ENCODE results near the gene HOXA6.

Gene HOXA6

GRCh38 chr7:27160546-27161213 is 13.1 kb upstream of the HOXA6 start:
- DNase-seq: peak; percentile 58

DNA sequence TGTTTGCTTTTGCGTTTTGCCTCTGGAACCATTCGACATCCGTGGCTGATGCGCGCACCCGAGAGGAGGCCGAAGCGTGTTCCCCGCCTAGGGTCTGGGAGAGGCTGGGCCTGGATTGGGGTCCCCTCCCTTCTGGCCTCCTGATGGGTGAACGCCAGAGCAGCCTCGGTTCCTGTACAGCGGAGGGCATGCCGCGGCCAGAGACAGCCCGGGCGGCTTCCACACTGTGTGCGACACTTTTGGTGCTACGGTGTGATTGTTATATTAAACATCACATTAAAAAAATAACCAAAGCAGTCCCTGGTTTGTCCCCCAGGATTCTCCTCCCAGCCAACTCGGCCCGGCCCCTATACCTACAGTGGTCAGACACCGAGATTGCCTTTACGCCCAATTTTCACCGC is 12.6 kb upstream of the HOXA6 start:
- no peak for DNase-seq

DNA sequence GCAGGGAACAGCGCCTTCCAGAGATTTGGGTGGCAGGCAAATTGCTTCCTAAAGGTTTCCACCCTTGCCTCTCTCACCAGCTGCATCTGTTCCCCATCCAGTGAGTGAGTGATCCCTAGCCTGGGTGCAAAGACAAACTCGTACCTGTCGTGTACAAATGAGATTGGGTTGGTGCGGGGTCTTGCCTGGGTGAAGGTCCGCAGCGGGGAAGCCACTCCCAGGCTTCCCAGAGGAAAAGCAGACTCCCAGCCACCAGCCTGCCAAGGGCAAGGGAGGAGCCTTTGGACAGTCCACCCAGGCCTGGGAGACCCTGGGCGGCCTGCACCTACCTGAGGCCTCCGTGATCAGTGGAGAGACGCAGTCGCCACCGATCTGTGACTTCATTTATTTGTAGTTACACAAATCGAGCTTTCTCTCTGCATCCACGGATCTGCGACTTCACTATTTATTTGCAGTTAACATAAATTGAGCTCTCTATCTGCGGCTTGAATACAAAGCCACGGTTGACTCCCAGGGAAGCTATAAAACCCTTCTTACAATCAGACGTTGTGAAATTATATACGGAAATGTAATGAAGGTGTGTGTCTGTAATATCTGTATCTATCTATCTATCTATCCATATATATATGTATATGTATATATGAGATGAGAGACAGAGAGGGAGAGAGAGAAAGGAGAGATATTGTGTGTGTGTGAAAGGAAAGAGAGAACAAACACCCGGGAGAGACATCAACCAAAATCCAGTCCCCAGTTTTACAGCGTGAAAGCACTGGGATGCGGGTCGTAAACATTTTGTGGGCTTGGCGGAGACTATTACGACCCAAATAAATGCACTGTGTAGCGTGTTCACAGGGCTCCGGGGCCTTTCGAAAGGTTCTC is 11.9 kb upstream of the HOXA6 start:
- DNase-seq: no peak

- DNase-seq: no peak
Measured at GRCh38 chr7:27158436-27159265, 11.1 kb upstream of the HOXA6 start.

GRCh38 chr7:27157702-27158431 is 10.3 kb upstream of the HOXA6 start:
- no peak for DNase-seq

DNA sequence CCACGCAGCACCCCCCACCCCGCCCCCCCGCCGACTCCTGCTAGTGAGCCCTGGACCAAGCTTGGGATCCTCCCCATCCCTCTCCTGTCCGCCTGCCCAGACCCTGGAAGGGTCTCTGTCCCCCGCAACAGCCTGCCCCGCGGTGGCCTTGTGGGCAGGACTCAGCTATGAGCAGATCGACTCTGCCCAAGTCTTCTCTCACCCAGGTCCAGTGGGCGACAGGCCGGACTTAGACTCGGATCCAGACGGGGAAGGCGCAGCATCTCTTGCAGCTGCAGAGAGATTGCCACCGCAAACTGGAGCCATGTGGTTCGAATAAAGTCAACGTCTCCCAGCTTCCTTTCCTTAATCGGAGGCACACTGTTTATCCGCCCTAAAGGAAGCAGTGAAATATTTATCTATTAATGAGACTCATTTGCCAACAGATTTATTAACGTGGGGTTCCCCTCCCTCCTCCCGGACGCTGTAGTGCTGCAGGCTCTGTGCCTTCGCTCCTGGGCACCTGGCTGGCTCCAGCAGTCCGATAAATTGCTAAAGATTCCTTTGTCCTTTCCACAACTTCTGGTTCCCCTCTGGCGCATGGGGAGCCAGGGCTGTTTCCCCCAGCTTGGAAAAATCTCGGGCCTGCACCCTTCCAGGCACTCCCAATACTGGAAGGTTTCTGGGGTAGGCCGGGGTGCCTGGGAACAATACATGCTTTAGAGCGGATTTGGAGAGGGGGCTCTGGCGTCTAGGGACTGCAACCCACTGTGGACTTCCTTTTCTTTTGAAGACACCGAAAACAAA is 9.5 kb upstream of the HOXA6 start:
- DNase-seq: no peak

DNA sequence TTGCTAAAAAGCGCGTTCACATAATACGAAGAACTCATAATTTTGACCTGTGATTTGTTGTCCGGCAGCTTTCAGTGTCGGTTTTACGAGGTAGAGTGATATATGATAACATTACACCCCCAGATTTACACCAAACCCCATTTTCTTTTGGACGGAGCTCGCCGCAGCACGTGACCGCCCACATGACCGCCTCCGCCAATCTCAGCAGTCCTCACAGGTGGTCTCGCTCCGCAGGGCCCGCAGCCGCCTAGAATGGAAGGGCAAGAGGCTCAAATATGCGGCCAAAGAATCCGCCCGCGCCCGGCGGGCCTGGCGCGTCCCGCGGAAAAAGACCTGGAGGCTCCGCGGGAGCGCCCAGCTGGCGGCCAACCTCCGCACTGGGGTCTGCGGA is 8.9 kb upstream of the HOXA6 start, which contains the start of gene HOXA7:
Gene HOXA7 (minus strand): TSS at position 168 of the 391 bp plus-strand sequence. CDS start 130 bp downstream, at position 38.
- peak; percentile 63 for DNase-seq

DNA sequence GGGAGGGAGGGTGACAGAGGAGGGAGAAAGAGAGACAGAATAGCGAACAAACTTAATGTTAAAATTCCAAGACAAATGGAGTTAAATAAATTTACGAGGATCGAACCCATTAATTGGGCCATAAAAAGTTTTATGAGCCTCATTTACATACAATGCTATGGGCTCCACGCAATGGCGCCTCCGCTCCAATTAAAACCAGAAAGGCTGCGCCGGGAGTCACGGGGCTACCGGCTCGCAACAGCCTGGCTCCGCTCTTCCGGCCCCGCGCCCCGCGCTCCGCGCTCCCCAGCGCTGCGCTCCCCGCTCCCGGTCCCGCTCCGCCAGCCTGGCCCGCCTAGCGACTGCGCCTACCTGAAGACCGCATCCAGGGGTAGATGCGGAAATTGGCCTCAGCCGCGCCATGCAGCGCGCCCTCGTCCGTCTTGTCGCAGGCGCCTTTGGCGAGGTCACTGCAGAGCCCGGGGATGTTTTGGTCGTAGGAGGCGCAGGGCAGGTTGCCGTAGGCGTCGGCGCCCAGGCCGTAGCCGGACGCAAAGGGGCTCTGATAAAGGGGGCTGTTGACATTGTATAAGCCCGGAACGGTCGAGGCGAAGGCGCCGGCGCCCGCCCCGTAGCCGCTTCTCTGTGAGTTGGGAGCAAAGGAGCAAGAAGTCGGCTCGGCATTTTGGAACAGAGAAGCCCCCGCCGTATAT is 8.4 kb upstream of the HOXA6 start:
- no peak for DNase-seq

DNA sequence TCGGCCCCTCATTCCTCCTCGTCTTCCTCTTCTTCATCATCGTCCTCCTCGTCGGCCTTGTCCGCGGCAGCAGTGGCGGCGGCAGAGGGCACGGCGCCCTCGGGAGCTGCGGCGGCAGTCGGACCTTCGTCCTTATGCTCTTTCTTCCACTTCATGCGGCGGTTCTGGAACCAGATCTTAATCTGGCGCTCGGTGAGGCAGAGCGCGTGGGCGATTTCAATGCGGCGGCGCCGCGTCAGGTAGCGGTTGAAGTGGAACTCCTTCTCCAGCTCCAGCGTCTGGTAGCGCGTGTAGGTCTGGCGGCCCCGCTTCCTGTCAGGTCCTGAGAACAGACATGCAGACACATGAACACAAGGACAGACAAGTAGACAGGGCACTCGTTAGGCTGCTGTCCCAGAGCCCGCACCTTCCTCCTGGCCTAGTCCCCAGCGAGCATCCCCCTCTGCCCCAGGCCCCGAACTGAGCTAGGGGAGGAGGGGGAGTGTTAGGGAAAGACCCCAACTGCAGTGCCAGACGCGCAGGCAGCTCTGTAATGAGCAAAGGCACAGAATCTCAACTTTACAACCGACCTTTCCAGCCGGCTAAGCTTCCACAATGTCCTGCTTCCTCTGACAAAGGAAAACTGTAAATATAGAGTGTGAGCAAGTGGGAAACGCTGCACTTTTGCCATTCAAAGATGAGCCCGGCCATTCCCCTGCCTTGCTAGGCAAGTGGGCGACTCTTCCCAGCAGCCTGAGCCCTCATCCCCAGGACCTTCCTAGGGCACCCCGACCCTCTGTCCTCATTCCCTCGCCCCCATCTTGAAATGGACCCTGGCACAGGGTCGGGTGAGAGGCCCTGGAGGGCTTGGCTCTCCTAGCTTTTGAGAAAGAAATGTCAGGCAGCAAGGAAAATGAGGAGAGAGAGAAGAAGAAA is 7.6 kb upstream of the HOXA6 start:
- DNase-seq: no peak

DNA sequence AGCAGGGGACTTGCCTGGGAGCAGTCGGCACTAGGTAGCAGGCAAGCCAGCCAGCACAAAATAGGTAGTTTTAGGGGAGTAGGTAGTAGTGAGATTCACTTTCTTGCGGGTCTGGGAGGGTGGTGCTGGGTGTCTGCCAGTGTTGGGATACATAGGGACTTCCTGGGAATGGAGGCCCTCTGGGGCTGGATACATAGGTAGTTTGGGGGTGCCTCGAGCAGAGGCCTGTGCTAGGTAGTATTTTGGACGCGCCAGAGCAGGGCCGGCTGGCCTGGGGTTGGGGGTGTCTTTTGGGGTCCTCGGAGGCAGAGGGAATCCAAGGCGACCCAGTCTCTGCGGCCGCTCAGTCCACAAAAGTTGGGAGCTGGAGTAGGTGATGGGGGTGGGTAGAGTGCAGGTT is 6.8 kb upstream of the HOXA6 start:
- no peak for DNase-seq

GRCh38 chr7:27153526-27153925 is 6.0 kb upstream of the HOXA6 start:
- DNase-seq: no peak

DNA sequence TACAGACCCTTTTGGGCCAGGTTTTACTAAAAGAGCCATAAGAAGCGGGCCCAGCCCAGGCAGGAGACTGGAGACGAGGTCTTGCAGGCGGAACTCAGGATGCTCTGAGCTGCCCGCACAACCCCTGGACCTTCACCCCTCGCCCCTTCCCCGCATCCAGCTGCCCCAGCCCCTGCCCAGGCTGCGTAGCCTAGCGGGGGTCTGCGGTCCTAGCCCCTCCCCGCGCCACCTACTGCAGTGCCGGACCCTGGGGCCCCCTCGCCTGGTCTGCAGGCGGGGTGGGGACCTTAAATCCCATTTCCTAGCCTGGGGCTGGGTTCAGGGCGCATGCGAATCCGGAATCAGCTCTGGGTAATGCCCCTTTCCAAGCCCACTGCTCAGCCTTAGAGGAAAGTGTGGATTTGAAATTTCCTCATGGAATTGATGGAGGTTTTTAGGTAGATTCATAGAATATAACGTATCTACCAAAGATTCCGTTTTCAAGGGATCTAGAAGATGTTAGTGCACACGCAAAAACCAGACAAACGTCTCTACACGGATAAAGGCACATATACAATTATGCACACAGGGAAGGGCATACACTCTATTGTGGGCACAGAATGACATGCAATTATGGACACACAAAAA is 5.4 kb upstream of the HOXA6 start:
- no peak for DNase-seq

DNA sequence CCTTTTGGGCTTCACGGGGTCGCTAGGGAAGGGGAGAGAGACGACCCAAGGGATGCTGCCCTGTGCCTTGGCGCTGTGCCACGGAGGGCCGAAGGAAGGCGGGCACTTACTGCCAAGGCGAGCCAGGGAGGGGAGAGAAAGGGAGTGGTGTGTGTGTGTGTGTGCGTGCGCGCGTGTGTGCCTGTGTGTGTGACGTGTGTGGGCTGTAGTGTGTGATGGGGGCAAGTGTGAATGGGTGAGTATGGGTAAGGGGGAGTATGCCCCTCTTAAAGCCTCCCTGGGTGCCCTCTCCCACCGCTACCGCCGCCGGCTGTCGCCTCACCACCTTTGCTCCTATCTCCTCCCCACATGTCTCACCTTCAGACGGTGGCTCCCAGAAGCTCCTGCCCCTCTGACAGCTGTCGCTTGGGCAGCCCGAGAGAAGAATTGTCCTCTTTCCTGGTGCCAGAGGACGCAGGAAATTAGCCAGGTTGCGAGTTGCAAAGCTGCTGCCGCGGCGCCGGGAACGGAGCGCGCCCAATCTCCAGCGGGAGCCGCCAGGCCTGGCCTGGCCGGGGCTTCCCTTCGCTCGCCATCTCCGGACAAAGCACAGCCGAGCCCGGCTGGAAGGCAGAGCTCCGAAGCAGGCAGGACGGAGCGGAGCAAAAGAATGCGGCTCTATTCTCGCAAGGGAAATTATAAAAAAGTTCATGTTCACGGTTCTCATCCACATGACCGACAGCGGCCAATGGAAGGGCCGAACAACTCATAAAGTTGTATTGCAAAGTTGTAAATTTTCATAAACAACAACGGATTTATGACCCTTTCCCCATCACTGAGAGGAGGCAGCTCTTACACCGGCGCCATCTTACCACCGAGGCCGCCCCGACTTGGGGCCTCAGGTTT is 4.6 kb upstream of the HOXA6 start, which contains the start of gene HOXA3:
Gene HOXA3 (minus strand): TSS at position 653 of the 885 bp plus-strand sequence. CDS start 41,943 bp downstream, outside the sequence.
- no peak for DNase-seq

DNA sequence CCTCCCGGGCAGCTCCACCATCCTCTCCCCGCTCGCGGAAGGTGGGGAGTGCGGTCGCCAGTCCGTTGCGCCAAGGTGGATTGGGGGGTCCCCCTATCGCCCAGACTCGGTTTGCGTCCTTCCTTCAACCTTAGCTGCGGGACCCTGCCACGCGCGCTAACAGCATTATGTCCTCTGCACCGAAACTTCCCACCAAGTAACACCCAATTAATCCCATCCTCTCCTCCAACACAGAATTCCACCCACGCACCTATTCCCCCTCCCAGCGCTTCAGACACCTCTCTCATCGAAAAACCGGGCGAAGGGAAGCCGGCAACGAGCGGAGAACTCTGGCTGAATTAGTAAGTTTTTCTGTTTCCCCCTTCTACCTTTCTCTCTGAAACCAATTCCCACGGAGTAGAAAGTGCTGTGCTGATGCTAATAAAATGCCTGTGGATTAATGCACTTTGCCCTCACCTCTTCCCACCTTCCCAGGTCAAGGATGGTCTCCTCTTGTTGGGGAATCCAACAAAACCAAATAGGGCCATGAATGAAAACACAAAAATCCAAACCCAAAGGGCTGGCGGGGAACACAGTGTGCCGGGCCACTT is 3.9 kb upstream of the HOXA6 start:
- no peak for DNase-seq

- peak; percentile 57 for DNase-seq
Measured at GRCh38 chr7:27150568-27151340, 3.2 kb upstream of the HOXA6 start.

DNA sequence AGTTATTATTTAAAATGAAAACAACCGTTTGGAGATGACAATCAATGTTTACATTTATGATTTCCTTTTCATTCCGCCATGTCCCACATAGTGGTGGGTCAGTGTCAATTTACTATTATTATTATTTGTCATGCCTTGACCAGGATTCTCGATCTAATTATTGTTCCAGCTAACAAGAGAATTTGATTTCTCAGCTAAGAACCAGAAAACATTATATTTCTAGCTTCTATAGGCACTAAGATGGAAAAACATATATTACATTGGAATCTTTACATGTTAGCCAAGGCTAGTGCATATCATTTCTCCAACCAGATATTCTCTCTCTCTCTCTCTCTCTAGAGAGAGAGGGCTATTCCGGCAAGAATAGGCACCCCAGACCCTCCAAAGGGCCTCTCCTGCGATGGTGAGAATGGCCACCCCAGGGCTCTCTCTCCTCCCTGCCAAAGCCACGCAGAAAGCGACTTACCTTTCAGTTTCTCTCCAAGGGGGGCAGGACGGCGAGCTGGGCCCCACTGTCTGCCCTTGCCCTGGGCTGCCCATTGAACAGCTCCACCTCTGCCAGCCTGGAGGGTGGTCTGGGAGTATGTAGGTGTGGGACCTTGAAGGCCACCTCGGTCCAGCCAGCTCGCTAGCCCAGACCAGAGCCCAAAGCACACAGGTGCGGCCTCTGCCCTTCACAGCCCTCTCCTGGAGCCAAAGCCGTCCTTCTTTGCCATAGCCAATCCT is 2.4 kb upstream of the HOXA6 start:
- DNase-seq: no peak
